Transverse colon (tissue), 4 donors: ENCODE results near the gene ANKRD44.

ENCODE experiments used
- CTCF ChIP-seq, 5 experiments: fragments of 200-600 bp in 3 of 5; fragments of 450-650 bp in 2 of 5; sonication (generic) in 3 of 5; IDR thresholded peaks; 1 replicate in 2 of 5; 2 replicates in 3 of 5; pipeline ENCODE4 v1.5.1; 2016 to 2017; ENCODE audit warnings: antibody characterized with exemption in 5 of 5, inconsistent platforms in 3 of 5, mild to moderate bottlenecking in 2 of 5, moderate library complexity in 1 of 5
- EP300 ChIP-seq: sonication (generic); formaldehyde crosslinking; IDR thresholded peaks from one replicate; pipeline ENCODE4 v1.6.1; 2017; ENCODE audit warnings: antibody characterized with exemption, low read depth
- POLR2A ChIP-seq: fragments of 450-650 bp; IDR thresholded peaks from one replicate; pipeline ENCODE4 v1.6.1; 2016; ENCODE audit warnings: antibody characterized with exemption, mild to moderate bottlenecking, moderate library complexity
- POLR2AphosphoS5 ChIP-seq, 3 donors: sonication (generic); formaldehyde crosslinking; IDR thresholded peaks; one replicate each; pipeline ENCODE4 v1.6.1; 2016; ENCODE audit warnings: antibody characterized with exemption in 3 of 3

GRCh38 chr2:197059477-197059876, 251.1 kb downstream of the ANKRD44 start:
- TF ChIP-seq POLR2A (no peak), CTCF (IDR thresholded peaks at IDR 0.05) (no peak), POLR2AphosphoS5 (IDR thresholded peaks at IDR 0.05) (no peak), EP300 (no peak)
